Astrocyte (in vitro differentiated cells and primary cell): ENCODE data around the gene AGBL4. TPM values are rescaled to one million over a fixed set of nuclear protein-coding genes. Genes with fewer than 3 reads are reported as not detected.

Source experiments
- DNase-seq: peaks from one replicate; pipeline ENCODE4 v3.0.0-alpha.2; 2010; ENCODE audit warnings: low read depth
- FAIRE-seq: peaks from 2 replicates; lab custom pipeline; 2011; peaks lifted over from hg19 to GRCh38; lab: Jason Lieb, UNC
- H2AFZ ChIP-seq: 2 replicates; pipeline ENCODE4 v1.6.0; 2012; ENCODE audit warnings: low read depth, low read length, inconsistent platforms
- H3K27ac ChIP-seq: 2 replicates; pipeline ENCODE4 v1.5.1; 2011; ENCODE audit warnings: low read depth, low read length, inconsistent platforms
- H3K27me3 ChIP-seq: 2 replicates; pipeline ENCODE4 v1.6.0; 2011; ENCODE audit warnings: low read length, inconsistent platforms; ENCODE audit not compliant: insufficient read depth
- H3K36me3 ChIP-seq: 2 replicates; pipeline ENCODE4 v1.5.1; 2011; ENCODE audit warnings: low read length, inconsistent platforms; ENCODE audit not compliant: insufficient read depth
- H3K4me1 ChIP-seq: 2 replicates; pipeline ENCODE4 v1.5.1; 2011; ENCODE audit warnings: low read length, inconsistent platforms; ENCODE audit not compliant: insufficient read depth
- H3K4me2 ChIP-seq: 2 replicates; pipeline ENCODE4 v1.6.0; 2012; ENCODE audit warnings: low read length, inconsistent platforms
- H3K4me3 ChIP-seq: 2 replicates; pipeline ENCODE4 v1.5.1; 2011; ENCODE audit warnings: low read depth, mild to moderate bottlenecking, low read length, inconsistent platforms; ENCODE audit not compliant: insufficient read depth
- H3K79me2 ChIP-seq: 2 replicates; pipeline ENCODE4 v1.6.0; 2012; ENCODE audit warnings: mild to moderate bottlenecking, low read length, inconsistent platforms; ENCODE audit not compliant: insufficient read depth
- H3K9ac ChIP-seq: 2 replicates; pipeline ENCODE4 v1.6.0; 2012; ENCODE audit warnings: mild to moderate bottlenecking, low read length, inconsistent platforms
- H3K9me3 ChIP-seq: 2 replicates; pipeline ENCODE4 v1.5.1; 2012; ENCODE audit warnings: low read depth, mild to moderate bottlenecking, low read length, inconsistent platforms; ENCODE audit not compliant: insufficient read depth
- H4K20me1 ChIP-seq: 2 replicates; pipeline ENCODE4 v1.6.0; 2012; ENCODE audit warnings: low read length, inconsistent platforms; ENCODE audit not compliant: insufficient read depth
- H3K27ac Mint-ChIP-seq: one replicate; pipeline ENCODE4 v1.8.0; 2021; ENCODE audit warnings: mild to moderate bottlenecking, mixed read lengths; ENCODE audit not compliant: unreplicated experiment
- H3K27me3 Mint-ChIP-seq: one replicate; pipeline ENCODE4 v1.8.0; 2021; ENCODE audit warnings: low read depth, mixed read lengths; ENCODE audit not compliant: unreplicated experiment
- H3K36me3 Mint-ChIP-seq: one replicate; pipeline ENCODE4 v1.8.0; 2021; ENCODE audit warnings: low read depth, mixed read lengths; ENCODE audit not compliant: unreplicated experiment
- H3K4me1 Mint-ChIP-seq: one replicate; pipeline ENCODE4 v1.8.0; 2021; ENCODE audit warnings: low read depth, mixed read lengths; ENCODE audit not compliant: unreplicated experiment
- H3K4me3 Mint-ChIP-seq: one replicate; pipeline ENCODE4 v1.8.0; 2021; ENCODE audit warnings: mild to moderate bottlenecking, moderate library complexity, mixed read lengths; ENCODE audit not compliant: unreplicated experiment
- H3K9me3 Mint-ChIP-seq: one replicate; pipeline ENCODE4 v1.8.0; 2021; ENCODE audit warnings: mild to moderate bottlenecking, mixed read lengths; ENCODE audit not compliant: unreplicated experiment
- CTCF ChIP-seq: IDR thresholded peaks from 2 replicates; pipeline ENCODE4 v1.5.1; 2011; ENCODE audit warnings: low read depth, mild to moderate bottlenecking, inconsistent platforms, low read length, moderate library complexity; ENCODE audit not compliant: insufficient read depth
- EZH2 ChIP-seq: IDR thresholded peaks from 2 replicates; pipeline ENCODE4 v1.6.1; 2012; ENCODE audit warnings: mild to moderate bottlenecking, low read length, inconsistent platforms; ENCODE audit not compliant: insufficient read depth
- total RNA-seq: library from RNA; stranded (reverse); gene quantifications from 2 replicates; pipeline ENCODE4 v1.2.1, GENCODE V29; 2021

The AGBL4 gene
- total RNA-seq, 1 donor from 2014 or later: not detected

GRCh38 chr1:48566492-48566891 lies 1457.3 kb downstream of the AGBL4 start:
- no peaks in the 10 kb centered on the region for H3K4me1 ChIP-seq
- no peak overlapping the region for H3K27ac ChIP-seq
- no peaks in the 10 kb centered on the region for H3K36me3 ChIP-seq
- H3K9ac ChIP-seq: no peak overlapping the region
- H3K4me2 ChIP-seq: no peak overlapping the region
- H3K27me3 Mint-ChIP-seq: peaks cover 15% of the 10 kb centered on the region
- DNase-seq (no peak), FAIRE-seq (no peak)
- no peak overlapping the region for H2AFZ ChIP-seq
- no peak overlapping the region for H3K4me3 Mint-ChIP-seq
- no peaks in the 10 kb centered on the region for H3K9me3 ChIP-seq
- no peaks in the 10 kb centered on the region for H3K9me3 Mint-ChIP-seq
- H3K4me3 ChIP-seq: no peak overlapping the region
- no peaks in the 10 kb centered on the region for H3K4me1 Mint-ChIP-seq
- no peaks in the 10 kb centered on the region for H3K27me3 ChIP-seq
- H3K79me2 ChIP-seq: no peaks in the 10 kb centered on the region
- H4K20me1 ChIP-seq: no peaks in the 10 kb centered on the region
- no peaks in the 10 kb centered on the region for H3K36me3 Mint-ChIP-seq
- no peak overlapping the region for H3K27ac Mint-ChIP-seq
- TF ChIP-seq EZH2 (no peak), CTCF (no peak)

GRCh38 chr1:48563021-48563420 lies 1460.7 kb downstream of the AGBL4 start:
- no peaks in the 10 kb centered on the region for H3K4me1 Mint-ChIP-seq
- Histone ChIP-seq H4K20me1 (no peaks in the 10 kb centered on the region), H3K79me2 (no peaks in the 10 kb centered on the region), H3K9me3 (no peaks in the 10 kb centered on the region), H3K4me2 (no peak overlapping the region), H3K27ac (no peak overlapping the region), H3K9ac (no peak overlapping the region), H3K27me3 (no peaks in the 10 kb centered on the region), H3K4me1 (no peaks in the 10 kb centered on the region), H2AFZ (no peak overlapping the region), H3K4me3 (no peak overlapping the region), H3K36me3 (no peaks in the 10 kb centered on the region)
- no peaks in the 10 kb centered on the region for H3K9me3 Mint-ChIP-seq
- TF ChIP-seq CTCF: no peak
- no peak for TF ChIP-seq EZH2
- no peak for DNase-seq
- no peak overlapping the region for H3K27ac Mint-ChIP-seq
- no peak overlapping the region for H3K4me3 Mint-ChIP-seq
- H3K27me3 Mint-ChIP-seq: peaks cover 9% of the 10 kb centered on the region
- FAIRE-seq: no peak
- no peaks in the 10 kb centered on the region for H3K36me3 Mint-ChIP-seq

DNA sequence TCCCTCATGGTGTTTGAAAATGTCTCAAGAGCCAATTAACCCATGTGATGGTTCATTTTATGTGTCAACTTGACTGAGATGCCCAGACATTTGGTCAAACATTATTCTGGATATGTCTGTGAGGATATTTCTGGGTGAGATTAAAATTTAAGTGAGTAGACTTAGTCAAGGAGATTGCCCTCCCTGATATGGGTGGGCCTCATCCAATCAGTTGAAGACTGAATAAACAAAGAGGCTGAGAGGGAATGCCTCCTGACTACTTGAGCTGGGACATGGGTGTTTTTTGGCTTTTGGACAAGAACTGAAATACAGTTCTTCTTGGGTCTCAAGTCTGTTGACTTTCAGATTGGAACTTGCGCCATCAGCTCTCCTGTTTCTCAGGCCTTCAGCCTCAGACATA lies 1462.3 kb downstream of the AGBL4 start:
- Mint-ChIP-seq H3K36me3 (no peaks in the 10 kb centered on the region), H3K27me3 (peaks cover 11% of the 10 kb centered on the region), H3K4me1 (no peaks in the 10 kb centered on the region), H3K4me3 (no peak overlapping the region), H3K9me3 (no peaks in the 10 kb centered on the region), H3K27ac (no peak overlapping the region)
- Histone ChIP-seq H3K27ac (no peak overlapping the region), H3K4me3 (no peak overlapping the region), H3K79me2 (no peaks in the 10 kb centered on the region), H3K27me3 (no peaks in the 10 kb centered on the region), H3K9ac (no peak overlapping the region), H4K20me1 (no peaks in the 10 kb centered on the region), H2AFZ (no peak overlapping the region), H3K36me3 (no peaks in the 10 kb centered on the region), H3K4me2 (no peak overlapping the region), H3K9me3 (no peaks in the 10 kb centered on the region), H3K4me1 (no peaks in the 10 kb centered on the region)
- TF ChIP-seq EZH2 (no peak), CTCF (no peak)
- DNase-seq (no peak), FAIRE-seq (no peak)
